EH (cell line): Measurements from ENCODE around the gene ST6GALNAC1.

Experiments
- DNase-seq: peaks from one replicate; pipeline ENCODE4 v3.0.0-alpha.2; 2015; ENCODE audit warnings: low read depth

Gene ST6GALNAC1

DNA sequence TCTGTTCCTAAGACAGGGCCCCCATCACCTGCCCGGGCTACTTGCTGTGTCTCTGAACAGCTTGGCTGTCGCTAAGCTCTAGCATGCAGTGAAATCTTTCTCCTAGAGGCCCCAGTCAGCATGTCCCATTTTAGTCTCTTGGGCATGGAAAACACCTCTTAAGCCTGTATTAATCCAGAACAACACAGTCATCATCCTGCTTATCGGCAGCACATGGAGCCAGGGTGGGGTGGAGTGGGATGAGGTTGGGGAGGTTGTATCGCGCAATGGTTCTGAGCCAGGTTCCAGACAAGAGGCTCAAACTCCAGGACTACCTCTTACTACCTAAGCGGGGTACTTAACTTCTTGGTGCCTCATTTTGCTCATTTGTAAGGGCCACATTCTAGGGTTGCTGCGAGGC, 65.7 kb downstream of the ST6GALNAC1 start:
- no peak for DNase-seq

DNA sequence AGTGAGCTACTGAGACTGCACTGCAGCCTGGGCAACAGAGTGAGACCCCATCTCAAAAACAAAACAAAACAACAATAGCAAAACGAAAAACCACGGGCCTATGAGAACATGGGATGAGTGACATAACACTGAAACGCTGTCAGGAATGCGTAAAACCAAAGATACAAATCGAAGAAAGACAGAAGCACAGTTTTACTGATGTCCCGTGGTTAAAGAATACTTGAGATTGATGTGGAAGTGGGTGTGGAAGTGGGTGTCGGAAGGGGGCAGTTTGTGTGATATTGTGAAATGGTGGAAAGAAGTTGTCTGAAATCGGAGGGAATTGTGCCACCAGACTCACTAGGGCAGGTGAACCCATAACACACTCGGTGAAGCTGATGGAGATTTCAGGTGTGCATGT, 67.4 kb downstream of the ST6GALNAC1 start:
- DNase-seq = no peak

DNA sequence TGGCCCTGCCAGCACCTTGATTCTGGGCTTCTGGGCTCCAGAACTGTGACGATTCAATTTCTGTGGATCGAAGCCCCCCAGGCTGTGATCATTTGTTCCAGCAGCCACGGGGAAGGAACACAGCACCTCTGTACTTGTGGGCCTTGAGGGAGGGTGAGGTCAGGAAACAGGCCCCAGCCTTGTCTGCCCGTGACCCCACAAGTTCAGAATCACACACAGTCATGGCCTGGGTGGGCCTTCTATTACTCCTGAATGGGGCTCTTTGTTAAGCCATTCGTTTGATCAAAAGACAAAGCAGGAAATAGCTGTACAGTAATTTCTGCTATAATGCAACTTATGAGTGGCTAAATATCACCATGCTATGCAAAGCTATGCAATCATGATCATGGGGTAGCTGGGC, 68.0 kb downstream of the ST6GALNAC1 start:
- DNase-seq = no peak
